ENCODE measurements around the gene FBXL13. TPM values are rescaled to one million over a fixed set of nuclear protein-coding genes. Genes with fewer than 3 reads are reported as not detected.

FBXL13 gene
- total and polyA plus RNA-seq, 2 of the 8 experiments (the other 6 are each of a cell fraction or from before 2014, with no cell fraction given): 1.2 to 2.8 TPM

GRCh38 chr7:103075337-103075918, 832 bp upstream of the FBXL13 start (continued):
- TF ChIP-seq E2F6 (IDR thresholded peaks at IDR 0.05) (0 out of 2 replicates have a peak, but pooled peaks have one; percentile 9), TBP (IDR thresholded peaks at IDR 0.05; ENCODE audit: low read depth, low read length) (peak; percentile 66), POU5F1 (IDR thresholded peaks at IDR 0.05; ENCODE audit: low read depth, low read length) (no peak)

Measured in H1 (cell line).